Measurements from ENCODE around the gene BMP7.

DNA sequence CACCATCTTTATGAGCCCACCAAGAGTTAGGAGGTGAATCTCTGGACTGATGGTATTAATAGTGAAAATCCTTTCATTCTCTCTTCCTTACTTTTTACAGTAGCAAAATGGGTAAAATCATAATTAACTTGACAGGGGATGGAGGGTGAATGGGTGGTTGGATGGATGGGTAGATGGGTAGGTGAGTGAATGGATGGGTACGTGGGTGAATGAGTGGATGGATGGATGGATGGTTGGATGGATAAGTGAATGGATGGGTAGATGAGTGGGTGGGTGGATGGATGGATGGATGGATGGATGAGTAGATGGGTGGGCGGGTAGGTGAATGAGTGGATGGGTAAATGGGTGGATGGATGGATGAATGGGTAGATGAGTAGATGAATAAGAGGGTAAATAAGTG, 63.2 kb downstream of the BMP7 start:
- TF ChIP-seq, protein P1, sequence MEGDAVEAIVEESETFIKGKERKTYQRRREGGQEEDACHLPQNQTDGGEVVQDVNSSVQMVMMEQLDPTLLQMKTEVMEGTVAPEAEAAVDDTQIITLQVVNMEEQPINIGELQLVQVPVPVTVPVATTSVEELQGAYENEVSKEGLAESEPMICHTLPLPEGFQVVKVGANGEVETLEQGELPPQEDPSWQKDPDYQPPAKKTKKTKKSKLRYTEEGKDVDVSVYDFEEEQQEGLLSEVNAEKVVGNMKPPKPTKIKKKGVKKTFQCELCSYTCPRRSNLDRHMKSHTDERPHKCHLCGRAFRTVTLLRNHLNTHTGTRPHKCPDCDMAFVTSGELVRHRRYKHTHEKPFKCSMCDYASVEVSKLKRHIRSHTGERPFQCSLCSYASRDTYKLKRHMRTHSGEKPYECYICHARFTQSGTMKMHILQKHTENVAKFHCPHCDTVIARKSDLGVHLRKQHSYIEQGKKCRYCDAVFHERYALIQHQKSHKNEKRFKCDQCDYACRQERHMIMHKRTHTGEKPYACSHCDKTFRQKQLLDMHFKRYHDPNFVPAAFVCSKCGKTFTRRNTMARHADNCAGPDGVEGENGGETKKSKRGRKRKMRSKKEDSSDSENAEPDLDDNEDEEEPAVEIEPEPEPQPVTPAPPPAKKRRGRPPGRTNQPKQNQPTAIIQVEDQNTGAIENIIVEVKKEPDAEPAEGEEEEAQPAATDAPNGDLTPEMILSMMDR (IDR thresholded peaks at IDR 0.05) = no peak
- TF ChIP-seq EP300 (IDR thresholded peaks at IDR 0.05) = no peak

Measured in sigmoid colon (tissue), 4 donors.